ENCODE data around the gene AARS2.
A peak's percentile ranks its signal among the peaks of the same experiment; 100 is the strongest.

AARS2 gene

GRCh38 chr6:44270526-44271405 is 42.4 kb downstream of the AARS2 start:
- H3K9me3 Mint-ChIP-seq = no peaks in the 10 kb centered on the region
- TF ChIP-seq, protein P1, sequence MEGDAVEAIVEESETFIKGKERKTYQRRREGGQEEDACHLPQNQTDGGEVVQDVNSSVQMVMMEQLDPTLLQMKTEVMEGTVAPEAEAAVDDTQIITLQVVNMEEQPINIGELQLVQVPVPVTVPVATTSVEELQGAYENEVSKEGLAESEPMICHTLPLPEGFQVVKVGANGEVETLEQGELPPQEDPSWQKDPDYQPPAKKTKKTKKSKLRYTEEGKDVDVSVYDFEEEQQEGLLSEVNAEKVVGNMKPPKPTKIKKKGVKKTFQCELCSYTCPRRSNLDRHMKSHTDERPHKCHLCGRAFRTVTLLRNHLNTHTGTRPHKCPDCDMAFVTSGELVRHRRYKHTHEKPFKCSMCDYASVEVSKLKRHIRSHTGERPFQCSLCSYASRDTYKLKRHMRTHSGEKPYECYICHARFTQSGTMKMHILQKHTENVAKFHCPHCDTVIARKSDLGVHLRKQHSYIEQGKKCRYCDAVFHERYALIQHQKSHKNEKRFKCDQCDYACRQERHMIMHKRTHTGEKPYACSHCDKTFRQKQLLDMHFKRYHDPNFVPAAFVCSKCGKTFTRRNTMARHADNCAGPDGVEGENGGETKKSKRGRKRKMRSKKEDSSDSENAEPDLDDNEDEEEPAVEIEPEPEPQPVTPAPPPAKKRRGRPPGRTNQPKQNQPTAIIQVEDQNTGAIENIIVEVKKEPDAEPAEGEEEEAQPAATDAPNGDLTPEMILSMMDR (IDR thresholded peaks at IDR 0.05; ENCODE audit: unreplicated experiment in 3 of 3) = no peak
- no peaks in the 10 kb centered on the region for H3K36me3 Mint-ChIP-seq (ENCODE audit: low read depth)
- H3K4me1 Mint-ChIP-seq = peaks cover 4% of the 10 kb centered on the region
- peak overlapping the region; percentile 81 to 82 (median 82) for H3K4me3 Mint-ChIP-seq
- H3K27me3 Mint-ChIP-seq (ENCODE audit: low read depth) = peaks cover 57% of the 10 kb centered on the region
- no peak overlapping the region for H3K27ac Mint-ChIP-seq

DNA sequence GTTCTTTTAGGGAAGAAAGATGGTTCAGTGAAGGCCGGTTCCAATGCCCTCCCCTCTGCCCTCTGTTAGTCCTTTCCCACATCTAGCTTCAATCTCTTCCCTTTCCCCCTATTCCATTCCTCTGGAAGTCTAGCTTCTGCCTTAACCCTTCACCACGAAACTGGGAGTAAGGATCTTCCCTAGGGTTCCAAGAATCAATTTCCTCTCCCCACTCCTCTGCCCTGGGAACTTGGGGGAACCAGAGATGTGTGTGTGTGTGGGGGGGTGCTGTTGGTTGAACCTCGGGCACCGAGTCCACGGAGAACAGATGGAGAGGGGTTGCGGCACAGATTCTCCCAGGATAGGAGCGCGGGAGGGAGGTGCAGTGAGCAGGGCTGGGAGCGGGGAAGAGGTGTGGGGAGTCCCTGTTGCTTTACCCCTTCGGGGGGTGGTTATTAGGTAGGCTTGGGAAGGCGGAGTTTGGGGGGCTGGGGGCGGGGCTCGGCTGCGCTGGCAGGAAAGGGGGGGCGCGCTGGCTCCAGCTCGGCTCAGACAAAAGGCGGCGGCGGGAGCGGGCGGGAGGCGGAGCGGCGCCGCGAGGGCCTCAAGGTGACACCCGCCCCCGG is 43.1 kb downstream of the AARS2 start, which contains the start of gene TMEM151B:
Gene TMEM151B, plus strand, starts transcription at position 530 of the 605 bp plus-strand sequence. CDS start 293 bp downstream, outside the sequence.
- H3K4me1 Mint-ChIP-seq = peaks cover 6% of the 10 kb centered on the region
- H3K9me3 Mint-ChIP-seq = no peaks in the 10 kb centered on the region
- peak within 1 kb of the TSS; percentile 81 to 86 (median 82) for H3K4me3 Mint-ChIP-seq
- TF ChIP-seq, protein P1 (IDR thresholded peaks at IDR 0.05; ENCODE audit: unreplicated experiment in 3 of 3) = no peak
- peaks cover 57% of the 10 kb centered on the region for H3K27me3 Mint-ChIP-seq (ENCODE audit: low read depth)
- H3K36me3 Mint-ChIP-seq (ENCODE audit: low read depth) = no peaks in the 10 kb centered on the region
- H3K27ac Mint-ChIP-seq = no peak within 1 kb of the TSS

DNA sequence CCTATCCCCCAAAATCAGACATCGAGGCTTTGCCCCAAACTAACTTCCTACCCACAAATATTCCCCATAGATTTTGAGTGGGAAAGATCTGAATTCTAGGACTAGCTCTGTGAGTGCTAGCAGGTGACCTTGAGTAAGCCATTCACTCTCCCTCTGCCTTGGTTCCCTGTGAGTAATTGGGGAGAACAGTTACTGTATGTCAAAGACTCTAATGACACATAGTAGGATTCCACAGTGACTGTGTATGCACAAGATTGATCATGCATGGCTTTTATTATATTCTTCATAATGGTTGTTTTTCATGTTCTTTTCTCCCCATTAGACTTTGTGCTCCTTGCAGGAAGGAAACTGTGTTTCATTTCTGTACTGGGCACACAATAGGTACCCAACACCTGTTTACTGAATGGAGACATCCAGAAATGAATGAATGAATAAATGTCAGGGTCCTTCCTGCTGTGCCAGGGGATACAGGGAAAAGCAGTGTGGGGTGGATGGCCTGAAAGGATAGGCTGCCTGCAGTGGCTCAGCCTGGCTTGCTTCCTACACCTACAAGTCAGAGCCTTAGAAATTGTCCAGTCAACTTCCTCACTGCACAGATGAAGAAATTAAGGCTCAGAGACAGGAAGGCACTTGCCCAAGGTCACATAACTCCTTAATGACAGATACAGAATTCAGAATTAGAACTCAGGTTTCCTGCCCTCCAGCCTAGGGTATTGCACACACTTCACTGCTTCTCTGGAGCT is 43.8 kb downstream of the AARS2 start:
- H3K9me3 Mint-ChIP-seq = no peaks in the 10 kb centered on the region
- TF ChIP-seq, protein P1 (IDR thresholded peaks at IDR 0.05; ENCODE audit: unreplicated experiment in 3 of 3) = no peak
- H3K4me3 Mint-ChIP-seq = peak overlapping the region; percentile 75 to 86 (median 80)
- no peak overlapping the region for H3K27ac Mint-ChIP-seq
- peaks cover 54% of the 10 kb centered on the region for H3K27me3 Mint-ChIP-seq (ENCODE audit: low read depth)
- peaks cover 13% of the 10 kb centered on the region for H3K4me1 Mint-ChIP-seq
- no peaks in the 10 kb centered on the region for H3K36me3 Mint-ChIP-seq (ENCODE audit: low read depth)

- H3K27me3 Mint-ChIP-seq (ENCODE audit: low read depth) = peaks cover 50% of the 10 kb centered on the region
- H3K36me3 Mint-ChIP-seq (ENCODE audit: low read depth) = no peaks in the 10 kb centered on the region
- peak overlapping the region; percentile 53 to 69 (median 65) for H3K4me3 Mint-ChIP-seq
- no peaks in the 10 kb centered on the region for H3K9me3 Mint-ChIP-seq
- H3K27ac Mint-ChIP-seq = no peak overlapping the region
- TF ChIP-seq, protein P1 (IDR thresholded peaks at IDR 0.05; ENCODE audit: unreplicated experiment in 3 of 3) = peak; percentile 95 to 97 (median 96)
- H3K4me1 Mint-ChIP-seq = peaks cover 24% of the 10 kb centered on the region
These were observed 45.0 kb downstream of the AARS2 start for GRCh38 chr6:44268095-44268628.

DNA sequence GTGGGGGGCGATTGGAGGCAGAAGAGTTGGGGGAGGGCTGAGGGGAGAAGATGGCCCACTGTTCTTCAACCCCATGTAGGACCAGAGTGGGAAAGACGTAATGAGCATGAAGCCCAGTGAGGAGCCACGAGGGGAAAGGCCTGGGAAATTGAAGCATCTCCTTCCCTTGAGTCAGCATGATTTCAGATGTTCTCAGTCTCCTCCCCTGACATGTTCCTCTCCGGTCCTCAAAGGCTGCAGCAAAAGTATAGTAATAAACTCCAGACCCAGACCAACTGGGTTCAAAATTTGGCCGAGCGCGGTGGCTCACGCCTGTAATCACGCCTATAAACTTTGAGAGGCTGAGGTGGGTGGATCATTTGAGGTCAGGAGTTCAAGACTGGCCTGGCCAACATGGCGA is 45.9 kb downstream of the AARS2 start:
- peak overlapping the region; percentile 26 to 85 (median 59) for H3K4me3 Mint-ChIP-seq
- H3K36me3 Mint-ChIP-seq (ENCODE audit: low read depth) = no peaks in the 10 kb centered on the region
- no peaks in the 10 kb centered on the region for H3K9me3 Mint-ChIP-seq
- TF ChIP-seq, protein P1 (IDR thresholded peaks at IDR 0.05; ENCODE audit: unreplicated experiment in 3 of 3) = no peak
- peaks cover 34% of the 10 kb centered on the region for H3K4me1 Mint-ChIP-seq
- peaks cover 41% of the 10 kb centered on the region for H3K27me3 Mint-ChIP-seq (ENCODE audit: low read depth)
- no peak overlapping the region for H3K27ac Mint-ChIP-seq
